GM18507 (cell line): ENCODE data around the gene UPB1.

Source experiments
- DNase-seq: peaks from one replicate; pipeline ENCODE4 v3.0.0; 2011; ENCODE audit warnings: low read depth; ENCODE audit not compliant: insufficient read length; ENCODE audit errors: extremely low spot score
- FAIRE-seq: peaks from 2 replicates; lab custom pipeline; 2011; peaks lifted over from hg19 to GRCh38; lab: Jason Lieb, UNC

UPB1 gene

DNA sequence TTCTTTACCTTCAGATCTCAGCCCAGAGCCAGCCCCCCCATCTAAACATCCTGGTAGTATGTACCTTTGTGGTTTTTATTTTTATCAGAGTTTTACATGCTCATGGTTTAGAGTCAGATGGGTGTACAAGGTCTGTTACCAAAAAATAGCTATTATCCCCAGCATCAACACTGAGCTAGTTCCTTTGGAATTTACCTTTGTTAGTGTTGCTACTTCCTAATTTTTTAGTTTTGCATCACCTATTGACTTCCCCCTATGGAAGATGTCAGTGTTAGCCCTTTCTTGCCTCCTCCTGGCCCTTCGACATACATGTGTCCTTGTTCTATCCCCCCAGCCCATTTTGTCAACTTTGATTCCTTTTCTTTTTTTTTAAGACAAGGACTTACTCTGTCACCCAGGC lies 7.4 kb downstream of the UPB1 start:
- no peak for FAIRE-seq
- DNase-seq = no peak

DNA sequence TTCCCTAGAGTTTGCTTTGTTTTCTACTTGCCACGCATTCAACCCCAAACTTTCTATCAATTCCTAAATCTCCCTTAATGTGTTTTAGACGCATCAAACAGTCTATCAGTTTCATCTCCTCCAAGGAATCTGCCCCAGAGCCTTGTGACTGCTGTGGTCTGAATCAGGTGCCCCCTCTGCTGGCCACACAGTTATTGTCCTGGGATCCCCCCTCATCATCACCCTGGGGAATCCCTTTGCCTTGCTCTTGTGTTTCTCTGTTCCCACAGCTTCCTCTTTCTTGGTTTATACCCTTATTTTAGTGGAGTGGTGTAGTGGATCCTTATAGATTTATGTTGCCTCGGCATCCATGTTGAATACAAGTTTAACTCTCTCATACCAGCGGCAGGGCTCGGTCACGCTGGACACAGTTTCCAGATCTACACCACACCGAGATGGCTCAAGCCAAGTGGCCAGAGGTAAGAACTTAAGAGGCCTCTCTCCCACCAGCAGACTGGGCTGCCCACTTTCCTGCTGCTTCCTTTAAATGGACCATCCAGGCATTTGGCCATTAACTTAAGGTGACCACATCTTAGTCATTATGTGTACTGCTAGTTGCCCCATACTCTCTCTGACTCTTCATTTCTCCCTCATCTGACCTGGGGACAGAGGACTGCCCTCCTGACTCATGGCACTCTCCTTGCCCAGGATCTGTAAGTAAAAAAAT lies 8.2 kb downstream of the UPB1 start:
- peak; percentile 68 for DNase-seq
- FAIRE-seq = peak; percentile 93

DNA sequence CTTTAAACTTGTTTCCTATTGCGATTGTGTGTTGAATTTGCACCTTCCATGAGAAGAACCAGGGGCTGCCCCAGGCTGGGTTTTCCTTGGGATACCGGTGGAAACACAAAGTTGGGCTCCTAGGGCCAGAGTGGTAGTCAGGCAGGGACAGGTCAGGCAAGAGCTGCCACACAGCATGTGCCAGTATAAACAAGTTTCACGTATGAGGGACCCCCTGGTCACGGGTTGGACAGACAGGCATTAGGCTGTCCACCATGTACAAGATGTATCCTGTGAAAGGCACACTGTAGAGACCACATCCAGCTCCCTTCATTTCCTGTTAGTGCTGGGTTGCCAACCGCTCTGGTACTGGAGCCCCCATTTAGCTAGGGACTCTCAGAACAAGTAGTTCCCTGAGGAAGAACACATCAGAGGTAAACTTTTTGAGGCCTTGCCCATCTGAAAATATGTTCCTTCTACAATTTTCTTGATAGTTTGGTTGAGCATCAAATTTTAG lies 8.8 kb downstream of the UPB1 start:
- DNase-seq (no peak), FAIRE-seq (no peak)

DNA sequence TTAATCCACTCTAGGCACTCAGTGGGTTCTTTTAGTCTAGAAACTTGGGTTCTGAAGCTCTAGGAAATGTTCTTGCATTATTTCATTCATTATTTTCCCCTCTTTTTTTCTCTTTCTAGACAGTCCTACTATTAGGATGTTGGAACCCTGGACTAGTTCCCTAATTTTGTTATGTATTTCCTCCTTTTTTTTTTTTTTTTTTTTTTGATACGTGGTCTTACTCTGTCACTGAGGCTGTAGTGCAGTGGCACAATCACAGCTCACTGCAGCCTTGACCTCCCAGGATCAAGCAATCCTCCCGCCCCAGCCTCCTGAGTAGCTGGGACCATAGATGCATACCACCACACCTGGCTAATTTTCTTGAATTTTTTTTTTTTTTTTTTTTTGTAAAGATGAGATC lies 9.4 kb downstream of the UPB1 start:
- FAIRE-seq = no peak
- no peak for DNase-seq

DNA sequence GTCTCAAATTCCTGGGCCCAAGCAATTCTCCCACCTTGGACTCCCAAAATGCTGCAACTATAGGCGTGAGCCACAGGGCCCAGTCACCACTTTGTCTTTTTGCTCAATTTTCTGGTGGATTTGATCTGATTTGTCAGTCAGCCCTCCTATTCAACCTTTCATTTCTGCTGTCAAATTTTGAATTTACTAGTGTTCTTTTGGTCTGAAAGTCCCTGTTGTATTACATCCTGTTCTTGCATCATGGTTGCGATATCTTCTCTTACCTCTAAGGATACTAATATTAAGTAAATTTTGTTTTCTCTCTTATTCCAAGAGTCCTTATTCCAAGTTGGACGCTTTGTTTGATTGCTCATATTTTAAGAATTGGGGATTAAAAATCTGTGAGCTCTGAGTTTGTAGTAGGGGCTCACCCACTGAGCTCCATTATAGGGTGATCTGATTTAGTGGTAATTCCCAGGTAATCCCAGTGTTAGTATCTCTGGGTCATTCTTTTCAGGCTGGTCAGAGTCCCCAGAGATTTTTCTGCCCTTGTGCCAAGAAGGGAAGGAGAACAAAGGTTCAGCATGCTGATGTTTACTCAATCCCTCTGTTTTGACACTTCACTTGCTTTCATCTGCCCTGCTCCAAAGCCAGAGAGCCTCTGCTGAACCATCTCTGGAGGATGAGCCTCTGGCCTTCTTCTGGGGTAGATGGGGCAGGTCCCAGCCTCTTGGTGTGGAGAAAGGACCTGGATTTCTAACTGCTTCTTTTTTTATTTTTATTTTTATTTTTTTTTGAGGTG lies 10.0 kb downstream of the UPB1 start:
- FAIRE-seq (peak; percentile 12), DNase-seq (no peak)

DNA sequence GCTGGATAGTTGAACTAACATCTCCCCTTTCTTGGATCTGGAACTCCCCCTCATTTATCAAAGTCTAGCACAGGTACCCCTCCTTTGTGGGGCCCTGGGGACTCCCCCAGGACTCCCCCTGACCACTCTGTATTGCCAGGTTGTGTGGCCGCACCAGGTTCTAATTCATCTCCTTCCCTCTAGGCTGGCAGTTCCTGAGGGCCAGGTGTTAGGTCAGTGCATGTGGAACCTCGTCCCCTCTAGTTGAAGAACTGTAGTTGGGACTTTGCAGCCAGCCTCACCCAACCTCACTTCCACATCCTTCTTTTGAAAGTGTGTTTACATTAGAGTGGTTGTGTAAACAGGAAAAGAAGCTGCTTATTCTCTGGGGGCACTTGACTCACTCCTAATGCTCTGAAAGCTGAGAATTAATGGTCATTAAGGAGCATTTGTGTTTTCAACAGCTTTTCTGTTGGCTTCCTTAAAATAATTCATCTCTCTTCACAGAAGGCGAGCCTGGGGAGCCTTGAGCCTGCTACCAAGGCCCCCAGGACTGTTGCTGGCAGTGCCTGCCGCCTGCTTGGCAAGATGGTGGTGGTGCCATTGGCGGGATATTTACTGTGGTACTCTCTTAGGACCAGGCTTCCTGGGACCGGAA lies 11.8 kb downstream of the UPB1 start:
- FAIRE-seq (no peak), DNase-seq (no peak)

DNA sequence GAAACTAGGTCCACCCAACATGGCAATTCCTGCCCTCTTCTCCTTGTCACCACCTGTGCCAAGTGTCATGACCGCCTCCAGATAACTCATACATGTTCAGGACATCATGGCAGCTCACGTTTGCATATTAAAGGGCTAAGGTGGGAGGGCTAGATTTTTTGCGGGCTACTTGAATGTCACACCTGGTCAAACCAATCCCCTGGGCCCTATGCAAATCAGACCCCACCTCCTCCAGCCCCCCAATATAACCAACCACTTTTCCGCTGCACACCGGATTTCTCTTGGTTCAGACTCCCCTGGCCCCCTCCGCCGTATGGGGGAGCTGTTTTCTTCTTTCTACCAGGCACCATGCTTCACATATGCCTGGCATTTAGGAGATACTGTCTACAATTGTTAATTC lies 12.6 kb downstream of the UPB1 start:
- no peak for DNase-seq

DNA sequence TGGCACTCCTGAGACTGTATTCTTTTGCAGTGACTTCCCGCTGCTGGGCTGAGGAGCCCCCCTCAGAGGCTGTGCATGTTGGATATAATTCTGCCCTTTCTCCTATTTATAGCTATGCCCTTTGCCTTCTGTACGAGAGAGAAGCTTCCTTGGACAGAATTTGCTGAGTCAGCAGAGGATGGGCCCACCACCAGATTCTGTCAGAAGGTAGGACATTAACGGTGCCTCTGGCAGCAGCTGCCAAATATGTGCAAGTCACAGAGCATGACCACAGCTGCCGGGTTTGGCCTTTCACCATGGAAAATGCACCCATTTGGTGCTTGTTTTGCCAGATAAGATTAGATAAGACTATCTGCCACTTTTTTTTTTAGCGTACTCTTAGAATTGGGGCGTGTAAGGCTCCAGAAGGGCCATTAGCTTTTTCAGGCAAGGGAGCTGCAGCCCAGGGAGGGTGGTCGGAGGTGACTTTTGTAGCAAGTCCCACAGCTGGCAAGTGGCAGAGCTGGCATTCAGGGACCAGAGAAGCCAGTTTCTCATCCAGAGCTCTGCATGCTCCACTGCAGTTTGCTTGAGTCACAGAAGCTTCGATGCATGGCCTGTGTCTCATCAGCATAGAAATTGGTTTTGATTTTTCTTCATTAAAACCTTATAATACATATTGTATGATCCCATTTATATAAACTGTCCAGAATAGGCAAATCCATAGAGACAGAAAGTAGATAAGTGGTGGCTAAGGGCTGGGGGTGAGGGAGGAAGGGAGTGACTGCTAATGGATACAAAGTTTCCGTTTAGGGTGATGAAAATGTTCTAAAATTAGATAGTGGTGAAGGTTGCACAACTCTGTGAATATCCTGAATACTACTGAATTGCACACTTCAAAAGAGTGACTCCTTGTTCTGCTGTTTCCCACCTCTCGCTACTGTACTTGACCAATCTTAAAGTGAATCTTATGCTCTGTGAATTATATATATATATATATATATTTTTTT lies 15.8 kb downstream of the UPB1 start:
- DNase-seq (no peak), FAIRE-seq (no peak)

More for the DNA sequence above, 12.6 kb downstream of the UPB1 start:
- FAIRE-seq = no peak

DNA sequence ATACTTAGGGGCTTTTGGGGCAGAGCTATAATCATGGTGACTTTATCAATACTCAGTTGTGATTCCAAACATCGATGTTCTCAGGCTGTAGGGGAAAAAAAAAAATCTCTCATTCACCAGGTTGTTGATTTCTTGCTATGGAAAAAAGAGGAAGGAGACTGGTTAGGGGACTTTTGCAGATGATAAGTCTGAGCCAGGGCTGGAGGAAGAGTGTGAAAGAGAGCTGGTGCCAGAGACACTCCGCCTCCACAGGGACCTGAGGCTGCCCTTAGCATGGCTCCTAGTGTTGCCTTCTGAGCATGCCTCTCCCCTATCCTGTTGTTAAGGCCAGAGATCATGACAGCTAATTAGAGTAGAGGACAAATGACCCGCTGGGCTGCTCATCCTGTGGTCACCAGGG lies 16.9 kb downstream of the UPB1 start:
- no peak for DNase-seq
- FAIRE-seq = no peak

DNA sequence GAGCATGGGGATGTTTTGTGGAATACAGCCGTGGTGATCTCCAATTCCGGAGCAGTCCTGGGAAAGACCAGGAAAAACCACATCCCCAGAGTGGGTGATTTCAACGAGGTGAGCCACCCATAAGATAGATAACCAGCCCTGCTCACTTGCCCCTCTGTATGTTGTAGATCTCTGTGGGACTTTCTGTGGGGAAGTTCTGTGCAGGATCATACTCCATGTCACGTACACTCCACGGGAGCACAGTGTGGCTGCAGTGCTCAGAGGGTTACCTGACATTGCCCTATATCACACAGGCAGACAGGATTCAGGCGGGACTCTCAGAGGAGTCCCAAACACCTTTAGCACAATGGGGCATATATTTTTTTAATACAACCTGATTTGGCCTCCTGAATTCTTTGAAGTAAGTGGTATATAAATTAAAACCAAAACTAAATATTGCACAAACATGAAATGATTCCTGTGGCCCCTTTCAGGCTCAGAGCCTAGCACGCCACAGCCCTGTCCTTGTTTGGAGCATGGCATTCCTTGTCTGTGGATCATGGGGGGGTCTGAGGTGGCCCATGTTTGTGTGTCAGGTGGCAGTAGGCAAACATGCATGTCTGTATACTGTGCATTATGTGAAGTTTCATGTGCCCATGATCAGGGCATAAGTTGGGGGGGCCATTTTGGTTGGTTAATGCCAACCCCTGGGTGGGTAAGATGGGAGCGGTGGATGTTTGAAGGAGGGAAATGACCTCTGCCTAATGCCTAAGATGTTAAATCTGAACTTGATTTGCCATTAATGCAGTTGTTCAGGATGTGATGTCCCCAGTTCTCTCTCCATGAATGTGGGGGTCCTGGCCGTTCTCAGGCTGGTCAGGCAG lies 18.5 kb downstream of the UPB1 start:
- DNase-seq = no peak
- FAIRE-seq = no peak

DNA sequence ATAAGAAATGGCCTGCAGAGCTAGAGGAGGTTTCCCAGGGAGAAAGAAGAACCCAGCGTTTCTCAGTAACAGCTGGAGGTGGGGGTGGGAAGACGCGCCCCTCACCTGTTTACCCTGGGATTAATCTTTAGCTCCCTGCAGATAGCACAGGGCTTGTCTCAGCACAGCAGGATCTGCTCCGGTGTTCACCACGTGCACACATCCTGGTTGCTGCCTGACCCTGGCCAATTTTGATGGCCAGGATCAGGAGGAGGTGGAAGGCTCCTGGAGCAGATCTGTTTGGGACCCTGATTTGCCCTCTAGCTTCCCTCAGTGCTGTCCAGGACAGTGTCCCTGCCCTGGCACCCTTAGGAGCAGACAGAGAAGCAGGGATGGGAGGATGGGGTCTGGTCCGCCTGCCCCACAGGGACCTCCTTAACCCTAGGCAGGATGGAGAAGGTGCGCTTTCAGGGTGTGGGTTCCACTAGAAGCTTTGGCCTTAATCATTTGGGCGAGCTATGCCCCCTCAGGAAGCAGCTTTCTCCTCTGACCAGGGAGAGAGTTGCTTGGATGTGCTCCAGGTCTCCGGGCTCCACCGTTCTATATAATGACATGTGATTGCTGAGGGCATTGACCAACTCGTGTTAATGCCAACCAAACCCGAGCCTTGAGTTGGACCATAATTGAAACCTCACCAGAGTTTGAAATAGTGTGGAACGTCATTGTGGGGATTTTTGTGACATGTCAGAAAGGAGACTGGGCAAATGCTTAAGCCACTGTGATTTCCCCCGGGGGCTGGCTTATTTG lies 19.3 kb downstream of the UPB1 start:
- FAIRE-seq (peak; percentile 73), DNase-seq (no peak)

DNA sequence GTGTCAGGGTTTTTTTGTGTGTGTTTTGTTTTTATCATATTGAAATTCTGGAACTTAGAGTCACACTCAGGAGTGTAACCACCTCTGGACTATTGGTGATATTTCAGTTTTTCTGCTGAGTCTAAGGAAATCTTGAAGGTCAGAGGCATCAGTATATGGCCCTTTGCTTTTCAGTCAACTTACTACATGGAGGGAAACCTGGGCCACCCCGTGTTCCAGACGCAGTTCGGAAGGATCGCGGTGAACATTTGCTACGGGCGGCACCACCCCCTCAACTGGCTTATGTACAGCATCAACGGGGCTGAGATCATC lies 19.9 kb downstream of the UPB1 start:
- FAIRE-seq (no peak), DNase-seq (no peak)

DNA sequence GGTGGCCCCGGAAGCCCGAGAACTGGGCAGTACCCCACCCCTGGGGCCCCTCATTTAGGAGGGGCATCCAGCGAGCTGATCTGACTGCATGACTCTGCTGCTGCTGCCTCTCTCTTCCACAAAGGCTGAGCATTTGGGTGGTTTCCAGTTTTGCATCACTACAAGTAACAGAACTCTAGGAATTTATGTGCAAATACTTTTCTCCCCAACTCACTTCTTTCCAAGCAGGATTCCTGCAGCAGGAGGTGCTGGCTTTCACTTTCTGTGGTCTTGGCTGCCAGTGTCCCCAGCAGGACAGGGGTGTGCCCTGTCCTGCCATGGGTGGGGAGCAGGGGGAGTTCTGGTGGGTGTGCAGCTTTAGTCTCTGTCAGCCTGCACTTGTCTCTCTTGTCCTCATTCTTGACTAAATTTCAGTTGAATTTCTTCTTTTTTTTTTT lies 21.2 kb downstream of the UPB1 start:
- no peak for FAIRE-seq
- no peak for DNase-seq

DNA sequence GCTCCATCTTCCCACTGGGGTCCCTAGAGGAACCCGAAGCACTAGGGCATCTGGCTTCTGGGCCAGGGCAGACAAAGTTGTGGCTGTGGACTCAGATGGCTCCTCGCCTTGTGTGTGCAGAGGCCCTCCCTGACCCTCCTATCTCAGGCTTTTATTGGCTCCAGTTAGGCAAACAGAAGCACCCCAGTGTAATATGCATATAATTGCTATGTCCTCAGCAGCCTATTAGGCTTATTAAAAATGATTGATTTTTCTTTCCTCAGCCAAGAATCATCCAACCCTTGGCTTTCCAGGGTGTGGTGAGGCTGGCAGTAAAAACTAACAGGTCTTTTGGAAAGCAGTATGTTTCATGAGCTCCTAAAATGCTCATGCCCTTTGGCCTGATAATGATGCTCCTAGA lies 22.3 kb downstream of the UPB1 start:
- DNase-seq = no peak
- no peak for FAIRE-seq

DNA sequence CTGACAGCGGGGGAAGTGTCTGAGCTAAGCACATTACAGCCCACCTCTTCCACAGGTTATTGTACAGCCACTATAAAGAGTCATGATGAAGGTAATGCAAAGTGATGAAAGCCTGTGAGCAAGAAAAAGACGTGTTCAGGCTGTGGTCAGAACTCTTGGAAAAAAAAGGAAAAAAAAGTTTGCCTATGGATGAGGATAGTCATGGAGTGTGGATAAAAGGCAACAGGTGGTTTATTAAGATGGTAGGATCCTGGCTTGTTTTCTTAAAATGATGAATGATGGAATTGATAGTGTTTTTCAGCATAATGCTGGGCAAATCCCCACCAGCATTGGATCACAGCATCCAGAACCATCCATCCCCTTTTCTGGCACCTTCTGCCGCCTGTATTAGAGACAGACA lies 23.1 kb downstream of the UPB1 start:
- FAIRE-seq (no peak), DNase-seq (no peak)

DNA sequence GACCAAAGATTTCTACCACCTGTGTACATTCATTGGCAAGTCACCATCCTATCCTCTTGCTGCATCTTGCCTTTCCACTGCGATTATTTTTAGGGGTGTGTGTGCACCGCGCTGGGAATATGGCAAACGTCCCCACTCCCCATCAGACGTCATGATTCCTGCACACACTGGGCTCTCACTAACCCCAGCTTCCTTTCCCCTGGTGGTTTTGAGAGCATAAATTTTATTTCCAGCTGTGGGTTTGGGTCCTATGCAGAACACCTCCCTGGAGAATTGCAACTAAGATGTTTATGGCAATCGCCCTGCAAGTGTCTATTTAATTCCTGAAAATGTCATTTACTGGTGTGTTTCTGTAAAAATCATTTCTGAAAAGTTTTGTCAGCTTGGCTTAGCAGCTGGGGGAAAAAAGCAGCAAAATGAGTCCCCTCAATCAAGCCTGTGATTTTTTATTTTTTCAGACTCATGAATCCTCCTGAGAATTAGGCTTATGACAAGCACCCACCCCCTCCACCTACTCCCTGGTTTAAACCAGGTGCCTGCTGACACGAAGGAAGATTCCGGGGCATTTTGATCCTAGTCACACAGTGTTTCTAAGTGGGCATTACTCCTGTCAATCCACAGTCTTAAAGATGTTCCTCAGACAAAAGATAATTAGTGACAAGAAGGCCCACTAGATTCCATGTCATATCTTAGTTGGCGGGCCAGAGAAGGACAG lies 23.8 kb downstream of the UPB1 start:
- DNase-seq (no peak), FAIRE-seq (no peak)

DNA sequence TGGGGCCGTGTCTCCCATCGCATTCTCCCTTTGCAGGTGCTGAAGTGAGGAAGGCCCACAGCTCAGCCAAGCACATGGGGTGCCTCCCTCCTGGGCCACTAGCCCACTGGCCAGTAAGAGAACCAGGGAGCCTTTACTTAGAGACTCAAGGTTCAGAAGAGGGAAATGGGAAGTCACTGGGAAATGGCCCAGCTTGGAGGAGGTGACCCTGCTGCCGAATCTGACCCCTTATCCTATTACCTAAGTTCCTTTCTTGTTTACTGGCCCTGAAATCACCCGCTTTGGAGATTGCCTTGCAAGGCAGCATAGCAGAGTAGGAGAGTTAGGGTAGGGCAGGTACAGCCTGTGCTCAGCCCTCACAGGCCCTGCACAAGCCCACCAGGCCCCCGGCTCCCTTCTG lies 24.4 kb downstream of the UPB1 start:
- FAIRE-seq (no peak), DNase-seq (no peak)
